Mesenchymal stem cell (in vitro differentiated cells and primary cell): ENCODE results near the gene SOX3.

Source experiments
- DNase-seq: peaks from one replicate; pipeline ENCODE4 v3.0.0-alpha.2; 2013
- H2AFZ ChIP-seq: one replicate; pipeline ENCODE4 v1.6.1; 2013; ENCODE audit warnings: low read depth, mild to moderate bottlenecking, control low read depth, inconsistent platforms, low read length, moderate library complexity
- H2AK5ac ChIP-seq: 2 replicates; pipeline ENCODE4 v1.6.1; 2013; ENCODE audit warnings: low read length, moderate library complexity, mild to moderate bottlenecking, inconsistent platforms; ENCODE audit not compliant: severe bottlenecking
- H2BK120ac ChIP-seq: one replicate; pipeline ENCODE4 v1.6.1; 2013; ENCODE audit warnings: low read depth, mild to moderate bottlenecking, inconsistent platforms, low read length, moderate library complexity
- H2BK12ac ChIP-seq, 2 experiments: one replicate each; pipeline ENCODE4 v1.6.1; 2013; ENCODE audit warnings: inconsistent platforms in 2 of 2, low read length in 2 of 2, mild to moderate bottlenecking in 2 of 2, moderate library complexity in 2 of 2, control low read depth in 1 of 2
- H2BK15ac ChIP-seq: one replicate; pipeline ENCODE4 v1.6.1; 2013; ENCODE audit warnings: mild to moderate bottlenecking, low read depth, inconsistent platforms; ENCODE audit not compliant: poor library complexity, severe bottlenecking
- H2BK5ac ChIP-seq: 2 replicates; pipeline ENCODE4 v1.6.1; 2013; ENCODE audit warnings: low read depth, mild to moderate bottlenecking, low read length, control low read depth, inconsistent platforms; ENCODE audit not compliant: poor library complexity, severe bottlenecking
- H3K14ac ChIP-seq, 2 experiments: one replicate each; pipeline ENCODE4 v1.6.1; 2013; ENCODE audit warnings: inconsistent platforms in 2 of 2, low read length in 2 of 2, control low read depth in 1 of 2, mild to moderate bottlenecking in 1 of 2, moderate library complexity in 1 of 2
- H3K18ac ChIP-seq, 2 experiments: one replicate each; pipeline ENCODE4 v1.6.1; 2013; ENCODE audit warnings: inconsistent platforms in 2 of 2, low read length in 2 of 2, control low read depth in 1 of 2, low read depth in 1 of 2, mild to moderate bottlenecking in 1 of 2
- H3K23ac ChIP-seq, 2 experiments: one replicate each; pipeline ENCODE4 v1.6.1; 2013; ENCODE audit warnings: inconsistent platforms in 2 of 2, low read length in 2 of 2, mild to moderate bottlenecking in 2 of 2, moderate library complexity in 2 of 2, control low read depth in 1 of 2
- H3K27ac ChIP-seq: 2 replicates; pipeline ENCODE4 v1.5.1; 2013; ENCODE audit warnings: mild to moderate bottlenecking, moderate library complexity, low read length, control low read depth, inconsistent platforms; ENCODE audit not compliant: poor library complexity, severe bottlenecking
- H3K27me3 ChIP-seq, 2 experiments: 2 replicates each; pipeline versions ENCODE4 v1.6.1 to v1.7.0; 2013; ENCODE audit warnings: low read length in 2 of 2, mild to moderate bottlenecking in 2 of 2, moderate library complexity in 2 of 2, control low read depth in 1 of 2, inconsistent platforms in 1 of 2; ENCODE audit not compliant: control insufficient read depth in 1 of 2, insufficient read depth in 1 of 2
- H3K36me3 ChIP-seq, 2 experiments: 2 replicates each; pipeline versions ENCODE4 v1.6.1 to v1.7.0; 2013; ENCODE audit warnings: low read length in 2 of 2, control low read depth in 1 of 2, inconsistent platforms in 1 of 2, low read depth in 1 of 2, mild to moderate bottlenecking in 1 of 2; ENCODE audit not compliant: insufficient read depth in 2 of 2, control insufficient read depth in 1 of 2
- H3K4ac ChIP-seq, 2 experiments: one replicate each; pipeline ENCODE4 v1.6.1; 2013; ENCODE audit warnings: inconsistent platforms in 2 of 2, low read length in 2 of 2, mild to moderate bottlenecking in 2 of 2, moderate library complexity in 2 of 2, control low read depth in 1 of 2, low read depth in 1 of 2
- H3K4me1 ChIP-seq: 2 replicates; pipeline ENCODE4 v1.6.1; 2013; ENCODE audit warnings: low read depth, low read length, control low read depth; ENCODE audit not compliant: control insufficient read depth, insufficient read depth
- H3K4me2 ChIP-seq: 2 replicates; pipeline ENCODE4 v1.6.1; 2013; ENCODE audit warnings: low read length, mild to moderate bottlenecking, inconsistent platforms; ENCODE audit not compliant: poor library complexity, severe bottlenecking
- H3K4me3 ChIP-seq, 2 experiments: 2 replicates each; pipeline versions ENCODE4 v1.5.1 to v1.7.0; 2013; ENCODE audit warnings: low read length in 2 of 2, mild to moderate bottlenecking in 2 of 2, control low read depth in 1 of 2, low read depth in 1 of 2; ENCODE audit not compliant: insufficient read depth in 1 of 2
- H3K79me1 ChIP-seq: replicated peaks from 2 replicates; pipeline ENCODE4 v1.6.1; 2013; ENCODE audit warnings: mild to moderate bottlenecking, control low read depth, low read length, inconsistent platforms; ENCODE audit not compliant: poor library complexity, severe bottlenecking
- H3K9ac ChIP-seq: 2 replicates; pipeline ENCODE4 v1.7.0; 2013; ENCODE audit warnings: mild to moderate bottlenecking, low read length, moderate library complexity
- H3K9me3 ChIP-seq: 2 replicates; pipeline ENCODE4 v1.7.0; 2013; ENCODE audit warnings: mild to moderate bottlenecking, low read length; ENCODE audit not compliant: control insufficient read depth
- H4K8ac ChIP-seq: one replicate; pipeline ENCODE4 v1.6.1; 2013; ENCODE audit warnings: inconsistent platforms, mild to moderate bottlenecking, low read length, moderate library complexity
- H4K91ac ChIP-seq: one replicate; pipeline ENCODE4 v1.6.1; 2013; ENCODE audit warnings: mild to moderate bottlenecking, low read length, inconsistent platforms
- WGBS: methylation state at CpG from one replicate; pipeline ENCODE4 v1.1.7; 2013; ENCODE audit warnings: mixed read lengths; 5-methylcytosine and 5-hydroxymethylcytosine counted together

SOX3 gene

GRCh38 chrX:140524556-140524955, 19.7 kb upstream of the SOX3 start:
- Histone ChIP-seq H4K91ac (no peak overlapping the region), H4K8ac (no peak overlapping the region), H3K9me3 (no peaks in the 10 kb centered on the region), H3K27ac (no peak overlapping the region), H2BK15ac (no peak overlapping the region), H2BK12ac (no peak overlapping the region), H3K18ac (no peak overlapping the region), H3K36me3 (no peaks in the 10 kb centered on the region), H3K14ac (no peak overlapping the region), H3K27me3 (peaks cover 0 to 2% of the 10 kb centered on the region in 2 experiments), H2AK5ac (no peak overlapping the region), H3K9ac (no peak overlapping the region), H3K4me1 (no peaks in the 10 kb centered on the region), H3K4ac (no peak overlapping the region), H2AFZ (no peak overlapping the region), H2BK120ac (no peak overlapping the region), H3K79me1 (no peaks in the 10 kb centered on the region), H3K23ac (no peak overlapping the region), H3K4me2 (no peak overlapping the region), H3K4me3 (no peak overlapping the region), H2BK5ac (no peak overlapping the region)
- peak; percentile 52 for DNase-seq
- no CpG with 5 or more reads among the region's 2 CpGs for WGBS

GRCh38 chrX:140521393-140521792, 16.5 kb upstream of the SOX3 start:
- Histone ChIP-seq H4K91ac (no peak overlapping the region), H4K8ac (no peak overlapping the region), H3K18ac (no peak overlapping the region), H3K23ac (no peak overlapping the region), H3K9me3 (no peaks in the 10 kb centered on the region), H2BK5ac (no peak overlapping the region), H3K36me3 (no peaks in the 10 kb centered on the region), H3K27me3 (peaks cover 0 to 17% of the 10 kb centered on the region in 2 experiments), H2AK5ac (no peak overlapping the region), H3K14ac (no peak overlapping the region), H2BK15ac (no peak overlapping the region), H3K4me1 (no peaks in the 10 kb centered on the region), H3K4me2 (no peak overlapping the region), H3K4me3 (no peak overlapping the region), H2BK12ac (no peak overlapping the region), H3K27ac (no peak overlapping the region), H3K9ac (no peak overlapping the region), H3K79me1 (no peaks in the 10 kb centered on the region), H2AFZ (no peak overlapping the region), H3K4ac (no peak overlapping the region), H2BK120ac (no peak overlapping the region)
- whole genome bisulfite sequencing: 60% methylated on average over 5 of the region's 5 CpGs
- no peak for DNase-seq

GRCh38 chrX:140514554-140514953, 9.7 kb upstream of the SOX3 start:
- H2BK15ac ChIP-seq: no peak overlapping the region
- no peak overlapping the region for H3K4ac ChIP-seq
- no peak overlapping the region for H3K9ac ChIP-seq
- no peak overlapping the region for H4K8ac ChIP-seq
- H3K4me3 ChIP-seq: no peak overlapping the region
- H2BK120ac ChIP-seq: no peak overlapping the region
- no peak overlapping the region for H3K18ac ChIP-seq
- H2AK5ac ChIP-seq: no peak overlapping the region
- no peak overlapping the region for H3K23ac ChIP-seq
- no peak overlapping the region for H3K27ac ChIP-seq
- H2BK12ac ChIP-seq: no peak overlapping the region
- H2AFZ ChIP-seq: no peak overlapping the region
- no peak overlapping the region for H3K4me2 ChIP-seq
- no peak overlapping the region for H2BK5ac ChIP-seq
- H3K27me3 ChIP-seq: peaks cover 24 to 61% of the 10 kb centered on the region in 2 experiments
- no peaks in the 10 kb centered on the region for H3K36me3 ChIP-seq
- no peak overlapping the region for H4K91ac ChIP-seq
- no peak for DNase-seq
- peaks cover 2% of the 10 kb centered on the region for H3K4me1 ChIP-seq
- no peaks in the 10 kb centered on the region for H3K79me1 ChIP-seq
- WGBS: no CpG with 5 or more reads among the region's 1 CpG
- H3K9me3 ChIP-seq: no peaks in the 10 kb centered on the region
- no peak overlapping the region for H3K14ac ChIP-seq

- H3K4ac ChIP-seq: no peak overlapping the region
These were observed 6.0 kb upstream of the SOX3 start for GRCh38 chrX:140510895-140511295.

More at GRCh38 chrX:140510895-140511295, 6.0 kb upstream of the SOX3 start:
- no peak overlapping the region for H2BK120ac ChIP-seq
- no peak overlapping the region for H3K23ac ChIP-seq
- H3K9me3 ChIP-seq: no peaks in the 10 kb centered on the region
- H2BK15ac ChIP-seq: no peak overlapping the region
- no peak overlapping the region for H3K4me2 ChIP-seq
- no peak overlapping the region for H2BK5ac ChIP-seq
- H3K4me1 ChIP-seq: peaks cover 4% of the 10 kb centered on the region
- no peaks in the 10 kb centered on the region for H3K79me1 ChIP-seq
- peaks cover 60 to 83% of the 10 kb centered on the region in 2 experiments for H3K27me3 ChIP-seq
- H4K8ac ChIP-seq: no peak overlapping the region
- no peak overlapping the region for H4K91ac ChIP-seq
- WGBS: 4% methylated on average over 32 of the region's 42 CpGs
- no peak overlapping the region for H3K18ac ChIP-seq
- no peak overlapping the region for H2BK12ac ChIP-seq
- H3K4me3 ChIP-seq: no peak overlapping the region
- H3K27ac ChIP-seq: no peak overlapping the region
- H3K9ac ChIP-seq: no peak overlapping the region
- H3K36me3 ChIP-seq: no peaks in the 10 kb centered on the region
- no peak overlapping the region for H2AFZ ChIP-seq
- H2AK5ac ChIP-seq: no peak overlapping the region
- no peak for DNase-seq
- H3K14ac ChIP-seq: no peak overlapping the region
